T-helper 1 cell treated with Interleukin-12 subunit alpha and Interleukin-12 subunit beta and Interleukin-4 antibody, amounts not matched to agents 30 ng/mL and 1 ng/mL, for 36 hours (primary cell): ENCODE measurements around the gene GPR151. TPM values are rescaled to one million over a fixed set of nuclear protein-coding genes. Genes with fewer than 3 reads are reported as not detected.

Source experiments
- intact Hi-C: fragments of 100-400 bp; cut with micrococcal nuclease; formaldehyde crosslinking; loops from one replicate; pipeline ENCODE4 v1.15.1; 2024
- total RNA-seq: library from RNA; stranded (reverse); gene quantifications from 2 replicates; pipeline ENCODE4 v1.2.3, GENCODE V29; 2022

The GPR151 gene
- total RNA-seq, 1 donor from 2014 or later, result not detected

DNA sequence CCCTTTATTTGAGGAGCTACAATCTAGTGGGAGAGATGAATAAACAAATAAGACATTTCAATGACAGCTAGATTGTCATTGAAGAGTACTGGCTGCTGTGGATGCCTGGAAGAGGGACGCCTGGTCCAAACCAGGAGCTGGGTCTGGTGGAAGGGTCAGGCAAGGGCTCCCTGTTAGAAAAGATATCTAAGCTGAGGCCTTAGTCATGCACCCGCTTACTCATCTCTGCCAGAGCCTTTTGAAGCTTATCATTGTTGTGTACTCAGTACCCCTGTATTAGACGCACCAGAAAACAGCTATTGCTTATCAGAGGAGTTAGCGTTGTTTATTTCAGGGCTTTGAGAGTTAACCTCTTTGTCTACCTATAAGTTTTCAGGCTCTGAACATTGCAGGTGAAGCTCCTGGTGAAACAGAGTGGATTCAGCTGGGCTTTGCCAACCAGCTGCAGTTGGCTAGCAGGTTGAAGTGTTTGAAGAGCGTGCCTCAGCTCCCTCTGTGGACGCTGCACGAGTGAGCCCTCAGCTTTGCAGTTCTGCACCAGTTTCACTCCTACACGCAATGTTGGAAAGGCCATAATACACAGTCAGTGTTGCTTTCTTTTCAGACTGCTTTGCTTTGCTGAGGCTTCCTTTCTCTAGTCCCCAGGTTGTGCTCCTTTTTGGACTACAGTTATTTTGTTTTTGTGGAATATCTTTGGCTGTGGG, 5.6 kb upstream of the GPR151 start:
- intact Hi-C loops, result no loop called here

DNA sequence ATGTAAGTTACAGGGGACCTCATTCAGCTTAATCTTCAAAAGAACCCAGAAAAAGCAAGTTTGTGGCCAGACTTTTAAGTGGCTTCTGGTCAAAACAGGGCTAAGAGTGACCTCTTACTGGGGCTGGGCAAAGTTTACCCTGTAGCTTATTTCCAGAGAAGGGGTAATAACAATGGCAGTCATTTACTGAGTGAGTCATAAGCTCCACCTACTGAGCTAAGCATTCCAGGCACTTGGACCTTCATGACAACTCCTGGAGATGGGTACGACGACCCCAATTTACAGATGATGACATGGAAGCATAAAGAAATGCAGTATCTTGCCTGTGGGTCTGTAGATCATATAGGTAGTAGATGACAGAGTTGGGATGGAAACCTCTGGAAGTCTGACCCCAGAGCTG, 4.7 kb upstream of the GPR151 start:
- intact Hi-C loops, result no loop called here

DNA sequence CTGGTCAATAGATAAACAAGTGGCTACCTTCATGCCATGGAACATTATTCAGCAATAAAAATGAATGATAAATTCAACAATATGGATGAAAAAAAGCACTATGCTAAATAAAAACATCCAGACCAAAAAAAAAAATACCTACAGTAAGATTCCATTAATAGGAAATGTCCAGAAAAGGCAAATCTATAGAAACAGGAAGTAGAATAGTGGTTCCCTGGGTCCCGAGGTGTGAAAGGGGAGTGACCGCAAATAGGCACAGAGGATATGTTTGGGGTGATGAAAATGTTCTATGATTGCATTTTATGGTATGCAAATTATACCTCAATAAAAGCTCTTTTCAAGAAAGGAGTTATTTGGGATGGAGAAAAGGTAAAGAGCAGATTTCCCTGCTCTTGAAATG, 3.6 kb upstream of the GPR151 start:
- intact Hi-C loops, result no loop called here

DNA sequence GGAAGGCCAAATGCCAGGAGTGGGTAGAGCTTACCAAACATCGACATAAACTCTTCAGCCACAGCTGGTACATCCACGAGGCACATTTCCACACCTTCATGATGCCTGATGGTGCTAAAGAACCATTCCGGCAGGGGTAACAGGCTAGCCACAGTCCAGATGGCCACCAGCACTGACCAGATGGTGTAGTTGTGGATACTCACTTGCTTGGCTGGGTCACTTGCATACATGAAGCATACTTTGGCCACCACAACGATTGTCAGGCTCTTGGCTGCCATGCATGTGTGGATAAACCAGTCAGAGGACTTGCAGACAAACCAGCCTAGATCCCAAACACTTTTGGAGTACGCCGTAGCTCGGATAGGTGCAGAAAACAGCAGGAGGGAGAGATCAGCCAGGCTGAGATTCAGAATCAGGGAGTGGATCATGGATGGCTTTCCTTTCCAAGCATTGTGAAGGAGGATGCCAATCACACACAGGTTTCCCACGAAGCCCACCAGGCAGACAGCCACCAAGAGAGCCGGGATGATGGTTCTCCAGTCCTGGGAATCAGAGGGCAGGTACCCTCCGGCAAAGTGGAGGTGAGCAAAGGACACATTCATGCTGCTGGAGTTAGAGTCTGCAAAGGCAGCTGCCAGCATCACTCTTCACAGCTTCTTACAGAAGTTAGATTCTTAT, 378 bp downstream of the GPR151 start:
- intact Hi-C loops, result no loop called here

DNA sequence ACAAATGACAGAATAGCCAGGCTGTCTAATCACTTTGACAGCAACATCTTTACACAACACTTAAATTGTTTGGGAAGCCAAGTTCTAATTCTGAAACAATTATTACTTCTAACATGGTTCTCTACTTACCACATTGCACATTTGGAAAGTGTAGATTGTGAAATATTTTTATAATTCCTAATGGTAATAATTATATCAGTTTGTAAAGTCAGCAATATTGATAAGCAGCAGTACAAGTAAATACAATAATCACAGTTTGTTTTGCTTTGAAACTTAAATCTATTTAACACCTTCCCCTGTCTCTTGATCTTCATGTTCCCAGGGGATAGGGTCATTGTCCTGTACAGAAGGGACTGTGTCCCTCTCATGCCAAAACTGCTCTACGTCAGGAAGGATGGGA, 1.4 kb downstream of the GPR151 start:
- intact Hi-C loops, result no loop called here

DNA sequence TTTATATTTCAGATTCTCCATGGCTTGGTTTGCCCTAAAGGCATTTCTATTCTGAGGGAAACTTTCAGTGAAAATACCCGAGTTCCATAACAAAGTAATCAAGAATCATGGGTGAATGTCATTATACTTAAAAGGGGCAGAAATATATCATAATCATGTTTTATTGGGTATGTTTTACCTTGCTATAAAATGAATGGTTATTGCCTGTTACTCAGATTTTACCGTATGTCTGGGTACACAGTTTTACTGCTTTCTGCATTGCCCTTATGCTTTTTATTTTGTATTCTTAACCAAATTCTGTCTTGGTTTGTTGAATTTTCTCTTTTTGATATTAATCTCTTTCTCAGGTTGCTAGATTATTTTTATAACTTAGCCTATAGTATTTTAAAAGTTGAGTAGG, 2.5 kb downstream of the GPR151 start:
- intact Hi-C loops, result no loop called here

DNA sequence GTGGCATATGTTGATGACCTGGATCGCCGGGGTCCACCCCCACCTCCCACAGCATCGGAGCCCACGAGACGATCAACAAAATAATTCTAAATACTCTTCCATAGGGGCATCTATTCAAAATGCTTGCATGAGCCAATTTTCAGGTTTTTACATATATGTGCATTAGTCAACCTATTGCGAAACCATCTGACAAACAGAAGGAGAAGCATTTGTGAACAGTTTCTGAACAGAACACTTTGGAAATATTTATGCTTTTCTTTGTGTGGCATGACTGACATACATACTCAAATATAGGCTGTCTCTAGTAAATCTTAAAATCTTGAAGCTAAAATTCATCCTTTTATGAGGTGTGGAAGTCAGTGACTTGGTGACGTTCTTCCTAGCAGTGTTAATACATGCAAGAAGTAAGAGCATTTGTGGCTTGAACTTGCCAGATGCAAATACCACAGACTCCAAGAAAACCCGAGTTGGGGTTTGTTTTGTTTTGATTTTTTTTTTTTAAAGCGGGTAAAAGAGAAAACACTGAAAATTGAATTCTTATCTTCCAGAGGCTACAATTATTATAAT, 5.3 kb downstream of the GPR151 start:
- intact Hi-C loops, result no loop called here

DNA sequence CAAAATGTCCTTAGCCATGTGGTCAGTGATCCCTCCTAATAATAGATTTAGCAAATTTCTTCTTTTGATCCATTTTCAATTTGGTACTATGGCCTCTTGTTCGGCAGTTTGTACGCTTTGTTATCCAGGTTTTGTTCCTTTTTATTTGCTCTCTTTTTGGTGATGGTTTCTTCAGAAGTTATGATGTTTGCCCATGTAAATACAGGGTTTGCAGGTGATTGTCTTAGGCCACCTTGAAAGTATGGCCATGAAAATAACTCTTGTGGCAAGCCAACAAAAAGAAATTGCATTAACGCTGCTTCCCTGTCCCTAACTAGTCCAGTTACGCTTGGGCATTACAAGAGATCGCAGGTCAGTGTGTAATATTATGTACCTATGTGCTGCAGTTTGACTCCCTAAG, 8.6 kb downstream of the GPR151 start:
- intact Hi-C loops, result no loop called here

DNA sequence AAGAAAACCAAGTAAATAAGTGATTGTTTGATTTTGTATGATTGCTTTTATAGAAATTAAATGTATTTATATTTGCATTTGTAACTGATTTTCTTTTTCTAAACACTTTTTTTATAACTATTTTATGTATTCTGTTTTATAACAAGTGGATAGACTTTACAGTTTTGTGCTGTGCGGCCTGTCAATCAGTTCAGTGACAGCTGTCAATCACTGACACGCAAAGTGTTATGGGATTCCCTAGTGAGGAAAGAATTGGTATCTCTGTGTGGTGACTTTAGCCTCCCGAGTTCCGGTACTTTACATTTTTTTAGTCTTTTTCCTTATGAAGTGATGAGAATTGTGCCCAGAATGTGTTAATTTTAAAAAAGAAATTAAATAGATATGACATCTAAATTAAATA, 16.3 kb downstream of the GPR151 start:
- intact Hi-C loops, result no loop called here

DNA sequence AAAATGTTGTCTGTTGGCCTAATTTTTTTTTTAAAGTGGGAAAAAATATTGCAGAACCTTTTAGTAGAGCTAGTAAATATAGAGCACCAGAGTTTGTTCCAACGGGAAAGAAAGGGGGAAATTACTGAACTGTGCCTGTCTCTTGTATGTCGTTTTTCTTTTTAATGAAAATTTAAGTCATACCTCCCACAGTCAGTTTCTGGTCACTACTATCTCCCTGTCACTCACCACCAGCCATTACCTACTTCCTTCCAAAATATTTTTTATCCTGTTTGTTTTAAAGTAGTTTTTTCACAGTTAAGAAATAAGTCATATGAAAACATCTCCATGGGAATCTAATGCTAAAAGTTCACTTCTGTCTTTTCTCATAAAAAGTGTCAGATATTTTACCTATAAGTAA, 21.3 kb downstream of the GPR151 start:
- intact Hi-C loops, result no loop called here

DNA sequence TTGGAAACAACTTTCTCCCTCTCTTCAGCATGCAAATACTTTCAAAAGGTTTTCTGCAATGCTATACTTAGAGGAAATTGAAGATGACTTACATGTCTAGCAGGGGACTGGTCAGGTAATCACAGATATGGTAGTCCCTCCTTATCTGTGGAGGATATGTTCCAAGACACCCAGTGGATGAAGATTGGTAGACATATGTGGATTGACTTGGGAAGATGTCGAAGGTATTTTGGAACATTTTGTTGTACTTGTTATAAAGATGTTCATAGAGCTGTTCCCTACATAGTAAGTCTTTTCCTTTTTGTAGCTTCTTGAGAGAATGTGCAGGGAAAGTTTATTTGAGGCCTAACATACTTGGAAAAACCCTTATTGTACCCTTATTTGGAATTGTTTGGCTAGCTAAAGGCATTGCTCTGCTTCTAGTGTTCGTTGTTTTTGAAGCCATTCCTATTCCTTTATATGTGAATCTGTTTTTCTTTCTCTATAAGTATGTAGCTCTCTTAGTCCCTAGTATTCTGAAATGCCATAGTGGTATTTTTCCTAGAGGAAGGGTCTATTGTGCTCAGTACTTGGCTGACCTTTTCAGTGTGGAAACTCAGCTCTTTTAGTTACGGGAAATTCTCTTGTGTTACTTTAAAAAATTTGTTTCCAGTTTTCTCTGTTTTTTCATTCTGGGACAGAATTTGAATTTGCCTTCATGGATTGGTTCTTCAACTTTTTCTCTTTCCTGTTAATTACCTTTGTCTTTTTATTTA, 25.7 kb downstream of the GPR151 start:
- intact Hi-C loops, result no loop called here

DNA sequence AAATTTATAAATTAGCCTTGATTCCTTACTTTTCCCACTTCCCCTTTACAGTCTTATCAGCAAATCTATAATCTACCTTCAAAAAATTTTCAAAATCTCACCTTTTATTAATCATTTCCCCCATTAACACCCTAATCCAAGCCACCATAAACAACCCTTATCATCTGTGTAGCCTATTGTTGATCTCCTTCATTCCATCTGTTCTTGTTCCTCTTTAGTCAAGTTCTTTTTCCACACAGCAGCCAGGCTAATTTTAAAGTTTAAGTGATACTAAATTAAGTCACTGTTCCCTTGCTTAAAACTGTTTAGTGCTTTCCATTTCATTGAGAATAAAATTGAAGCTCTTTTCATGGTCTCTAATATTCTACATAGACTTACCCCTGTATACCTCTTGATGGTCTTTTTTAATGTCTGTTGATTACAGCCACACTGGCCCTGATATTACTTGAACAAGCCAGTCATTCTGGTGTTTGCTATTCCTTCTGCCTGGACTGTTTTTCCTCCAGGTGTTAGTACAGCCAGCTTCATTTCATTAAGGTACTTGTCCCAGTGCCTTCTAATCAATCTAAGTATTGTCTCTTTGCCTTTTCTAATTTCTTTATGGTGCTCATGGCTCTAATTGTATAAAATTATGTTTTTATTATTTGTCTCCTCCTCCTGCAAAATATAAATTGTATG, 31.1 kb downstream of the GPR151 start:
- intact Hi-C loops, result no loop called here

DNA sequence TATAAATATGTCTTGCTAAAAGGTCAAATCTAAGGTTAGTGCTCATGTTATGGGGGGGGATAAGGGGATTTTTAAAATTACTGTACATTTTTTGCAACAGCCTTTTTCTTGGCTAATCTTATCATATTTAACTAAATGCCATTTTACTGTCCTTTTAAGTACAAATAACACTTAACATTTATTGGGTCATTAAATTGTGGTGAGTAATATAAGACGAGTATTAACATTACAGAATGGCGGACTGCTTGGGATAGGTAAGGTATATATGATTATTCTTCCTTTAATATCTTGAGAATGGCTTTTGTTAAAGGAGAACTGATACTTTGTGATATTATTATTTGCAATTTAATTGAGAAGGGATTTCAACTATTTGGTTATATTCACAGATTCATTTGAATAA, 33.2 kb downstream of the GPR151 start:
- intact Hi-C loops, result no loop called here

DNA sequence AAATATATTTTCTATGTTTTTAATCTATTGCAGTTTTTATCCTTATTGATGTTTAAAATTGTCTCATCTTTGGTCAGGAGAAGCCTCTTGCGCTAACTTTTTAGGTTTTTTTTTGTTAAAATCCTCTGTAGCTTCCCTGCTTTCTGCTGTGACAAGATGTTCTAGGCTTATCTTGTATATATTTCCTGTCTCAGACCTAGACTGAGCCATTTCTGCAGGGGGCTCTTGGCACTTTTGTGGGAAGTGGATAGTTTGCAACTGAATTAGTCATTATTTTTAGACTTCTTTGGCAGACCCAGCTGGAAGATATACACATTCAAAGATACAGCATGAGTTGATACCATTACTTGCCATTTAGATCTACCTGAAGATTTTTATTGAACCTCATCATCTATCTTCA, 40.1 kb downstream of the GPR151 start:
- intact Hi-C loops, result no loop called here

DNA sequence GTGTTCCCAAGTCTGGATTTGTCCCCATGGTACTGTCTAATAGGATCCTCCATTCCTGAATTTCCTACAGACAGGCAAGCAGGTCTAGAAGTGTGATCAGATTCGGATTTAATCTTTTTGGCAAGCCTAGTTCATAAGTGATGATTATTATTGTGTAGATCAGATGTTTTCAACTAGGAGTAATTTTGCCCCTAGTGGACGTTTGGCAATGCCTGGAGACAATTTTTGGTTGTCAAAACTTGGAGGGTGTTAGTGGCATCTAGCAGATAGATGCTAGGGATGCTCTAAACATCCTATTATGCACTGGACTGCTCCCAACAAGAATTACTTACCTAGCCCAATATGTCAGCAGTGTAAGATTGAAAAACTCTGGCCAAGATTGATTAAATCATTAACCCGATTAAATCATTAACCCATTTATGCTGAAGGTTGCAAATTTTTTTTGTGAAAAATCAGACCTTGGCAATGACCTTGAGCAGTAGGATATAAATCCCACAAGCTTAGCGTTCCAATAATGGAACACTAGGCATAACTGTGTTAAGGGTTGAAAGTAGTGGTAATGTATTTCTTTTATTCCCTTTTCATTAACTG, 40.7 kb downstream of the GPR151 start:
- intact Hi-C loops, result no loop called here

DNA sequence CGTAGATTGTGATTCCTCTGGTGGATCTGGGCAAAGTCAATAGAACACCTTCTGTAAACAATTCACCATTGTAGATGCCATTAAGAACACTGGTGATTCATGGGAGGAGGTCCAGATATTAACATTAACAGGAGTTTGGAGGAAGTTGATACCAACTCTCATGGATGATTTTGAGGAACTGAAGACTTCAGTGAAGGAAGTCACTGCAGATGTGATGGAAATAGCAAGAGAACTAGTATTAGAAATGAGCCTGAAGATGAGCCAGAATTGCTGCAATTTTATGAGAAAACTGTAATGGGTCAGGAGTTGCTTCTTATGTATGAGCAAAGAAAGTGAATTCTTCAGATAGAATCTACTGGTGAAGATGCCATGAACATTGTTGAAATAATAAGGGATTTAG, 41.9 kb downstream of the GPR151 start:
- intact Hi-C loops, result no loop called here

DNA sequence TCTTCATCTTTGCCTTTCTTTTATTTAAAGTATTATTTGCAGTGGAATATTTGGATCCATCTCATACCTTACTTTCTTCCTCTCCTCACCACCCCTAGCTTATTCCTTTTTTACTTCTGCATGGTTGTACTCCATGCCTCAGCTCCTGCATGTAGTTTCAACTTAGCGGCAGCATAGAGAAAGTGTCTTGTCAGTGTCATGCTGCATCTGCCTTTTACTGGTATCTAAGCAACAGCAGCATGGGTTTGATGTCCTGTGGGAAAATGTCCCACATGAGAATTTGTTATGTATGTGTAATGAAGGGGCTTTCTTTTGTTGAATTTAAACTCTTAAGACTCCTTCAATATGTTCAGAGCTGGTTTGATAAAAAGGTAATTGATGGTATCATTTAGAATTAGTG, 48.2 kb downstream of the GPR151 start:
- intact Hi-C loops, result no loop called here

DNA sequence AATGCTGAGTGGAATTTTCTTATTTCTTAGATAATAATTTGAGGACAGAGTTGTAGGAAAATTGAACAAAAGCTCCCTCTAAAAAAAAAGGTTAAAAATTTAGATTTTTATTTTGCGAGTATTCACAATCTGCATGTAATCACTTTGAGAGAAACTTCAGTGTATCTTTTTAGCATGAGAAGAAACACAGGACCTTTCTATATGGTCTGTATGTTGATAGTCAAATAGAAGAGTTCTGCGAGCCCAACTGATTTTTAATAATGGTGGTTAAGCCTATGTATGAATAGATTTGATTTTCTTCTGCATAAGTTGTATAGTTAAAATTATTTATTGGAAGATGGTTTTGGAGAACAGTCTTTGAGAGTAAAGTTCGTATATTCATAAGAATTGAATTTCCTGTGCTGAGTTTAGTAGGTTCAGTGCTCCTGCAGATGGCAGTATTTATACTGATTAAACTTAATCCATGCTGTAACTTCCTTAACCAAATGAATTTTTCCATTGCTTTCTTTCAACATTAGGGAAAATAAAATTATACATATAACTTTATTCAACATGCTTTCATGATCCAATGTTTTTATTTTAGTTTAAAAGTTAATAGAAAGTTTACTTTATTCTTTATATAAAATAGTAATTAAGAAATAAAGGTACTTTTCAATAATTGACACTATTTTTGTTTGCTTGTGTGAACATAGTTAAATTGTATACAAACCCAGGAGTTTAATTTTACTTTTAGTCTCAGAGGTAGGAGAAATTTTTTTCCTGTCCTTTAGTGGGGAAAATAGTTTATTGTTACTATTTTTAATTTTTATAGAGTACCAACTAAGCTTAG, 49.3 kb downstream of the GPR151 start:
- intact Hi-C loops, result no loop called here

DNA sequence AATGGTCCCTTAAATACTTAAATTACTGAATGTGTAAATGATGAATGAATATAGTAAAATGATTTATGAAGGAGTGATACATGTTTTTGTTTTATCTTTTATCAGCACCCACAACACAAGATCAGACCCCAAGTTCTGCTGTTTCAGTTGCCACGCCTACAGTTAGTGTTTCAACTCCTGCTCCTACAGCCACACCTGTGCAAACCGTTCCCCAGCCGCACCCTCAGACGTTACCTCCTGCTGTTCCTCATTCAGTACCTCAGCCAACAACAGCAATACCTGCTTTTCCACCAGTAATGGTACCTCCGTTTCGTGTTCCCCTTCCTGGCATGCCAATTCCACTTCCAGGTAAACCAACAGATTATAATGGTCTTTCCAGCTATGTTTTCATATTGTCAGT, 52.5 kb downstream of the GPR151 start:
- intact Hi-C loops, result no loop called here
